Coronary artery (tissue), 2 donors: ENCODE data around the gene ST6GALNAC2.
"Not testable (repeated sequence)": the region's sequence is repeated elsewhere in the genome, so short reads cannot be mapped to it uniquely, and the experiment has no call there.

Experiments used
- DNase-seq: peaks from one replicate; pipeline ENCODE4 v3.0.0-alpha.2; 2017; ENCODE audit warnings: low spot score
- H3K27ac ChIP-seq, 2 donors: fragments of 200-600 bp; sonication (generic); one replicate each; pipeline ENCODE4 v1.5.1; 2016 to 2019
- H3K4me3 ChIP-seq: fragments of 200-600 bp; sonication (generic); 2 replicates; pipeline ENCODE4 v1.5.1; 2016; ENCODE audit warnings: mild to moderate bottlenecking, moderate library complexity
- CTCF ChIP-seq: fragments of 200-600 bp; sonication (generic); IDR thresholded peaks from one replicate; pipeline ENCODE4 v1.5.1; 2019; ENCODE audit warnings: antibody characterized with exemption

ST6GALNAC2 gene

GRCh38 chr17:76523084-76524037 is 62.3 kb downstream of the ST6GALNAC2 start:
- Histone ChIP-seq H3K4me3 (no peak overlapping the region), H3K27ac (no peak overlapping the region)
- peak; percentile 99 for TF ChIP-seq CTCF
- no peak for DNase-seq

GRCh38 chr17:76521683-76522082 is 64.0 kb downstream of the ST6GALNAC2 start:
- H3K27ac ChIP-seq, H3K4me3 ChIP-seq, DNase-seq: not testable (repeated sequence)

GRCh38 chr17:76521262-76521661 is 64.4 kb downstream of the ST6GALNAC2 start:
- no peak for TF ChIP-seq CTCF
- no peak overlapping the region for H3K27ac ChIP-seq
- DNase-seq, result no peak
- H3K4me3 ChIP-seq, result no peak overlapping the region

- no peak for DNase-seq
- Histone ChIP-seq H3K27ac (no peak overlapping the region), H3K4me3 (no peak overlapping the region)
- no peak for TF ChIP-seq CTCF
Measured at GRCh38 chr17:76519048-76519966, 66.4 kb downstream of the ST6GALNAC2 start.

- H3K27ac ChIP-seq, result no peak overlapping the region
- no peak for DNase-seq
Measured at GRCh38 chr17:76517638-76518038, 68.0 kb downstream of the ST6GALNAC2 start.

More at GRCh38 chr17:76517638-76518038, 68.0 kb downstream of the ST6GALNAC2 start:
- no peak overlapping the region for H3K4me3 ChIP-seq
- TF ChIP-seq CTCF, result no peak
